ENCODE results near the gene STX7. TPM values are rescaled to one million over a fixed set of nuclear protein-coding genes. Genes with fewer than 3 reads are reported as not detected.

Gene STX7
- polyA plus RNA-seq, 1 experiment = 42.7 TPM

- no peak for DNase-seq (ENCODE audit: low read depth, low spot score)
- Histone ChIP-seq H3K27ac (ENCODE audit: low read depth, low read length) (no peak overlapping the region), H3K9me3 (ENCODE audit: control insufficient read depth, insufficient read depth, low read length) (no peaks in the 10 kb centered on the region), H3K27me3 (ENCODE audit: control insufficient read depth, insufficient read depth, low read length) (peaks cover 3% of the 10 kb centered on the region), H3K4me3 (ENCODE audit: low read depth, low read length) (no peak overlapping the region)
- no peak for TF ChIP-seq CTCF (IDR thresholded peaks at IDR 0.05; ENCODE audit: low read depth, low read length)
- ChIA-PET CTCF (interaction anchor here (1.0 kb wide), 1 partner anchor 15 kb away, joined by 4 read pairs; no protein-coding TSS in a partner anchor), POLR2A (no interaction called here)
Measured at GRCh38 chr6:132515386-132515785, 2.5 kb upstream of the STX7 start.

DNA sequence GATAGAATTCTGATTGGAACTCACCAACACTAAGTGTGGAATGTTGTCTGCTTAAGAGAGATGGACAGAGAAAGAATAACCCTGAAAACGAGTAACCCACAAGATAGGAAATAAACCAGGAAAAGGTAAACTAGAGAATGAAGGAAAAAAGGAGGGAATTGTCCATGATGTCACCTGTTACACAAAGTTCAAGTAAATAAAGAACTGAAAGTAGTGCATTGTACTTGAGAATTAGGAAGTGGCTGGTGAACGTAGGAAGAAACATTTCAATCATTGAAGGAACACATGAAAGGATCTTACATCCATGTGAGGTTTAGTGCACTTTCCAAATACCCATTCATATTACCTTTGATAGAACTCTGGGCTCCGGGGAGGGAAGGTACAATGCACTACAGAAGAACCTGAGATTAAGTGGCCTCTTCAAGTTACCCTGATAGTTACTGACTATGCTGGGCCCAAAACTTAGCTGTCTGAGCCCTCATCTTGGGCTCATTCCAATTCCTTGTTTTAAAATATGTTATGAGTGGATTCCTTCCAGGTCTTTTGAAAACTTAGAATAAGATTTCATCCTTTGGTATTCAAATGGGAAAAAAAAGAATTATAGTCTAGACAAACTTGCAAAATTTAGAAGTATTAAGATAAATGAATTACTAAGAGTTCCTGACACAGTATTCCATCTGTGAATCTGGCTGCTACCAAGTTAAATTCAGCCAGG is 1.1 kb upstream of the STX7 start:
- no peak for TF ChIP-seq CTCF (IDR thresholded peaks at IDR 0.05; ENCODE audit: low read depth, low read length)
- no peak overlapping the region for H3K4me3 ChIP-seq (ENCODE audit: low read depth, low read length)
- no peaks in the 10 kb centered on the region for H3K9me3 ChIP-seq (ENCODE audit: control insufficient read depth, insufficient read depth, low read length)
- CTCF ChIA-PET = interaction anchor here (1.2 to 2.5 kb wide), 2 partner anchors 17 to 599 kb away, joined by 3 to 11 read pairs; no protein-coding TSS in a partner anchor
- H3K27me3 ChIP-seq (ENCODE audit: control insufficient read depth, insufficient read depth, low read length) = peaks cover 3% of the 10 kb centered on the region
- H3K27ac ChIP-seq (ENCODE audit: low read depth, low read length) = no peak overlapping the region
- POLR2A ChIA-PET = no interaction called here
- no peak for DNase-seq (ENCODE audit: low read depth, low spot score)

- POLR2A ChIA-PET = interaction anchor here (0.5 to 1.2 kb wide), 2 partner anchors 252 to 302 kb away, joined by 3 to 11 read pairs; partner anchors contain the start of gene RPS12
- Histone ChIP-seq H3K27ac (ENCODE audit: low read depth, low read length) (no peak overlapping the region), H3K4me3 (ENCODE audit: low read depth, low read length) (peak overlapping the region; percentile 80), H3K9me3 (ENCODE audit: control insufficient read depth, insufficient read depth, low read length) (no peaks in the 10 kb centered on the region), H3K27me3 (ENCODE audit: control insufficient read depth, insufficient read depth, low read length) (peaks cover 3% of the 10 kb centered on the region)
- TF ChIP-seq CTCF (IDR thresholded peaks at IDR 0.05; ENCODE audit: low read depth, low read length) = no peak
- DNase-seq (ENCODE audit: low read depth, low spot score) = no peak
- CTCF ChIA-PET = interaction anchor here (1.5 to 2.5 kb wide), 2 partner anchors 18 to 233 kb away, joined by 8 to 11 read pairs; no protein-coding TSS in a partner anchor
Measured at GRCh38 chr6:132512342-132512637, 626 bp downstream of the STX7 start.

- Histone ChIP-seq H3K27me3 (ENCODE audit: control insufficient read depth, insufficient read depth, low read length) (peaks cover 3% of the 10 kb centered on the region), H3K27ac (ENCODE audit: low read depth, low read length) (no peak overlapping the region), H3K4me3 (ENCODE audit: low read depth, low read length) (peak overlapping the region; percentile 80), H3K9me3 (ENCODE audit: control insufficient read depth, insufficient read depth, low read length) (no peaks in the 10 kb centered on the region)
- no peak for DNase-seq (ENCODE audit: low read depth, low spot score)
- ChIA-PET POLR2A (no interaction called here), CTCF (interaction anchor here (0.8 to 2.5 kb wide), 3 partner anchors 19 to 232 kb away, joined by 4 to 11 read pairs (median 8); no protein-coding TSS in a partner anchor)
- no peak for TF ChIP-seq CTCF (IDR thresholded peaks at IDR 0.05; ENCODE audit: low read depth, low read length)
Measured at GRCh38 chr6:132511831-132512220, 1.1 kb downstream of the STX7 start.

DNA sequence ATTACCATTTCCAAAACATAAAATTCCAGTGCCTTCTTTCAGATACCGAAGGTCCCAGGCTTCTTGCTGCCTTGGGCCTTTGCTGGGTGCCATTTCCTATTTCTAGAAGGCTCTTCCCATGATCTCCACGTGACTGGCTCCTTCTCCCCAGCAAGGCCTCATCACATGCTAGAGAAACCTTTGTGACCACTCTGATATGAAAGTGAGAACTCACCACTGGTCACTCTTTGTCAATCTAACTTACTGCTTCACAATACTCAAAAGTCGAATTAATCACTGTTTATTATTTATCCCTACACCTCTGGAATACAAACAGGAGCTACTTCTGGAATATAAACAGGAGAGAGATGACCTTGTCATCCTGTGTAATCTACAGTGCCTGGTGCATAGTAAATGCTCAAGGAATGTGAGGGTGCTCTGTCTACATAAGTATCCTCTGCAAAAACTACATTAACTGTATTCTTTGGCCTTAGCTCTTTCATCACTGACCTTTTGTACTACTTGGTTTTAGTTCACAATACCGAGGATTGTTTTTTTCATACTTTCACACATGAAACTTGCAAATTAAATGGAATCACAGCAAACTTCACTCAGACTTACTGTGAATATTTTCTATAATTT is 1.6 kb downstream of the STX7 start:
- ChIA-PET CTCF (interaction anchor here (0.8 to 1.9 kb wide), 2 partner anchors 19 to 231 kb away, joined by 4 to 10 read pairs; no protein-coding TSS in a partner anchor), POLR2A (no interaction called here)
- H3K27ac ChIP-seq (ENCODE audit: low read depth, low read length) = no peak overlapping the region

More for the DNA sequence above, 1.6 kb downstream of the STX7 start:
- H3K9me3 ChIP-seq (ENCODE audit: control insufficient read depth, insufficient read depth, low read length) = no peaks in the 10 kb centered on the region
- peaks cover 3% of the 10 kb centered on the region for H3K27me3 ChIP-seq (ENCODE audit: control insufficient read depth, insufficient read depth, low read length)
- TF ChIP-seq CTCF (IDR thresholded peaks at IDR 0.05; ENCODE audit: low read depth, low read length) = no peak
- peak overlapping the region; percentile 80 for H3K4me3 ChIP-seq (ENCODE audit: low read depth, low read length)
- no peak for DNase-seq (ENCODE audit: low read depth, low spot score)
